TTC549 (cell line): ENCODE data around the gene GARIN5B.
"Not testable (repeated sequence)": the region's sequence is repeated elsewhere in the genome, so short reads cannot be mapped to it uniquely, and the experiment has no call there.

ENCODE experiments used
- FAIRE-seq: peaks from 2 replicates; lab custom pipeline; 2012; peaks lifted over from hg19 to GRCh38; lab: Jason Lieb, UNC

Gene GARIN5B

DNA sequence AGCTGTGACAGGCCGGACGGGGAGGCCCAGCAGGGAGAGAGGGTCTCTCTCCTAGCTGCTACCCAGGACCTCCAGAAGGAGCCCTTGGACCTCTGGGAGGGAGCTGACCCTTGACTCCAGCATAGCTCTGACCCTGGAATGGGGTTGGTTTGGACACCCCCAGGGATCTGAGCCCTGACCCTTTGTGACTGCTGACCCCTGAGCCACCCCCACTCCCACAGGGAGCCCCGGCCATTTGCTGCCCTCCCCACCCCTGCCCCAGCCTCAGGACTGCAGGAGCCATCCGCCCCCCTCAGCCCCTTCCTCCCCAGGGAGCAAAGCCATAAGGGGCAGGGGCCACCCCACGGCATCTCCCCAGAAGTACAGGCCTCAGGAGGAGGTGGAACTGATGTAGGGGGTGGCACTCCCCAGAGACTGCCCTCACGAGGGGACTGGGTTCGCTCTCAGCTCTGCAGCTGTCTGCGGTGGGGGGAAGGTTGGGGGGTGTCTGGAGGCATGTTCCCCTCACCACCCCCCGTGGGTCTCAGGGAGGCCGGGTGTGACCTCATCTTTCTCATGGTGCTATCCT lies 15.5 kb downstream of the GARIN5B start:
- FAIRE-seq, result no peak

DNA sequence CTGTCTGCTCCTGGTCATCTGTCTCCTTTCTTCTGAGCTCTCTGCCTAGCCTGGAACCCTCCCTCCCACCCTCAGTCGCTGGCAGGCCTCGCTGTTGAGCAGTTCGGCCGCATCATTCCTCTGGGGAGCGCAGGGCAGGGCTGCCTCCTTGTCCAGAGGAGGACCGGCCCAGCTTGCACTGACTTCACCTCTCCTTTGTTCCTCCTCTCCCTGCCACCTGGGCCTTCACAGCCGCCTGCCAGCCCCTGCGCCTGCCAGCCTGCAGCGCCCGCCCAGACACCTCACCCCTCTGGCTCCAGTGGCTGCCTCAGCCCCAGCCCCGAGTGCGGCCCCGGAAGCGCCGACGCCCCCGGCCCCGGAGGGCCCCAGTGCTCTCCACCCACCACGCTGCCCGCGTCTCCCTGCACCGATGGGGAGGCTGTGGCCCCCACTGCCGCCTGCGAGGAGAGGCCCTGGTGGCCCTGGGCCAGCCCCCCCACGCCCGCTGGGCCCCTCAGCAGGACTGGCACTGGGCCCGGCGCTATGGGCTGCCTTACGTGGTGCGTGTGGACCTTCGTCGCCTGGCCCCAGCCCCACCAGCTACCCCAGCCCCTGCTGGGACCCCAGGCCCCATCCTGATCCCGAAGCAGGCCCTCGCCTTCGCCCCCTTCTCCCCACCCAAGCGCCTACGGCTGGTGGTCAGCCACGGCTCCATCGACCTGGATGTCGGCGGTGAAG lies 16.2 kb downstream of the GARIN5B start:
- no peak for FAIRE-seq

DNA sequence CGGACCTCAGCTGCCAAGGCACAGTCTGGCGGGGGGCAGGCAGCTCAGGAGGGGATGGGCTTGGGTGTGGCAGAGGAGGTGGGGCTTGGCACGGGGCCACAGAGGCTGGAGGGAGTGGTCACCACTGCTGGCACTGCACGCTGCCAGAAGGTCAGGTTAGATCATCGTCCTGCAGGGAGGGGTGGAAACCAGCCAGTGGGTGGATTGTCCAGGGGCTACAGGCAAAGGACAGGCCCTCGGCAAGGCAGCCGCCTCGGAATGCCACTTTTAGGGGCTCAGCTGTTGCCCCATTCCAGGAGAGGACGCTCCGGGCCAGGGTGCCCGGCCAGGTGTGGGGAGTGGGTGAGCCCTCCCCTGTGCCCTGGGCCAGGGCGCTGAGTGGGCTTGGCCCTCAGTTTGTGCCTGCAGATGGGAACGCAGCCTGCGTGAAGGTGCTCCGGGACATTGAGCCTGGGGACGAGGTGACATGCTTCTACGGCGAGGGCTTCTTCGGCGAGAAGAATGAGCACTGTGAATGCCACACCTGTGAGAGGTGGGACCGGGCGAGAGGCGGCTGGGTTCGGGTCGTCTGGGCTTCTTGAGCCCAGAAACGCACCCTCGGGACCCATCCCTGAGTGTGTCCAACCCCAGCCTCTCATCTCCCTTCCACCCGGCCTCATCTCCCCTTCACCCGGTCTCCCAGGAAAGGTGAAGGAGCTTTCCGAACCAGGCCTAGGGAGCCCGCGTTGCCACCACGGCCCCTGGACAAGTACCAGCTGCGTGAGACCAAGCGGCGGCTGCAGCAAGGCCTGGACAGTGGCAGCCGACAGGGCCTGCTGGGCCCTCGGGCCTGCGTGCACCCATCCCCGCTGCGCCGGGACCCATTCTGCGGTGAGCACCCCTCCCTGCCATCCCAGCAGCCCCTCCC lies 17.0 kb downstream of the GARIN5B start:
- no peak for FAIRE-seq

DNA sequence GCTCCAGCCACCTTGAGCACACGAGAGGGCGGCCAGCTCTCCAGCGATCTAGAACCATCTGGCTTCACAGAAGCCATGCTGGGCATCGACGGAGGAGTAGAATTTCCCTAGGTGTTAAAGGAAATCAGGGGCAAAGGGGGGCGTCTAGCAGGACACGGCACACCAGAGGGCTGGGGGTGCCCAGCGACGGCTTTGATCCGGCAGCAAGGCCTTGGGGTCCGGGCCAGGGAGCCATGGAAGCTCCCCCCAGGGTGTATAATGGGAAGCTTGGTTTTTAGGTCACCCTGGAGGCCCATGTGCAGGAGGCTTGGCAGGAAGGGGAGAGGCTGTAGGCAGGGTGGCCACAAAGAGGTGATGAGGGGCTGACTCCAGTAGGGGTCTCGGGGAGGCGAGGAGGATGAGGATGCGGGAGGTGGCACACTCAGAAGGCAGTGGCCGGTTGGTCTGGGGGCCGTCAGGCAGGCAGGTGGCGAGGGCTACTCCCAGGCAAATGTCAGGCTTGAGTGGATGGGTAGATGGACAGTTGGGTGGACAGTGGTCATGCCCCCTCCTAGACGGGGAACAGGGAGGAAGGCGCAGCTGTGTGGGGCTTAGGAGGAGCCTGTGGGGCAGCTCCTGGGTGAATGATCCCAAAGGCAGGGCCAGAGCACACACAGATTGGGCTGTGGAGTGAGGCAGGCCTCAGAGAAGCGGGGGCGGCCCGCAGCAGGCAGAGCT lies 17.8 kb downstream of the GARIN5B start:
- no peak for FAIRE-seq

DNA sequence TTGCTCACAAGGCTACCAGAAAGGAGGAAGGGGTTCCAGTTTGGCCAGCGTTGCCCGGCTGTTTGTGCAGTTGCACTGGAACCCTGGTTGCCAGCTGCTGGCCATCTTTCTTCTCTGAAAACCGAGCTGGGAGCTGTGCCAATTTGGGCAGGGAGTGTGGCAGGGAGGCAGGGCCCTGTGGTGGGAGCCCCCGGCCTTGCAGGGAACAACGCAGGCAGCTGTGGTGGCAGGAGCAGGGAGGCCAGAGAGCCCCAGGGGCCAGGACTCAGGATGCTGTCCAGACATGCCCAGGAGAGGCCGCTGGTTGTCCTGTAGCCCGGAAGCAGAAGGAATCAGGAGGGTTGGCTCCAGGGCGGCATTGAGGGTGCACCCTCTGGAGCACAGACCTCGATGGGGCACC lies 18.6 kb downstream of the GARIN5B start:
- no peak for FAIRE-seq

DNA sequence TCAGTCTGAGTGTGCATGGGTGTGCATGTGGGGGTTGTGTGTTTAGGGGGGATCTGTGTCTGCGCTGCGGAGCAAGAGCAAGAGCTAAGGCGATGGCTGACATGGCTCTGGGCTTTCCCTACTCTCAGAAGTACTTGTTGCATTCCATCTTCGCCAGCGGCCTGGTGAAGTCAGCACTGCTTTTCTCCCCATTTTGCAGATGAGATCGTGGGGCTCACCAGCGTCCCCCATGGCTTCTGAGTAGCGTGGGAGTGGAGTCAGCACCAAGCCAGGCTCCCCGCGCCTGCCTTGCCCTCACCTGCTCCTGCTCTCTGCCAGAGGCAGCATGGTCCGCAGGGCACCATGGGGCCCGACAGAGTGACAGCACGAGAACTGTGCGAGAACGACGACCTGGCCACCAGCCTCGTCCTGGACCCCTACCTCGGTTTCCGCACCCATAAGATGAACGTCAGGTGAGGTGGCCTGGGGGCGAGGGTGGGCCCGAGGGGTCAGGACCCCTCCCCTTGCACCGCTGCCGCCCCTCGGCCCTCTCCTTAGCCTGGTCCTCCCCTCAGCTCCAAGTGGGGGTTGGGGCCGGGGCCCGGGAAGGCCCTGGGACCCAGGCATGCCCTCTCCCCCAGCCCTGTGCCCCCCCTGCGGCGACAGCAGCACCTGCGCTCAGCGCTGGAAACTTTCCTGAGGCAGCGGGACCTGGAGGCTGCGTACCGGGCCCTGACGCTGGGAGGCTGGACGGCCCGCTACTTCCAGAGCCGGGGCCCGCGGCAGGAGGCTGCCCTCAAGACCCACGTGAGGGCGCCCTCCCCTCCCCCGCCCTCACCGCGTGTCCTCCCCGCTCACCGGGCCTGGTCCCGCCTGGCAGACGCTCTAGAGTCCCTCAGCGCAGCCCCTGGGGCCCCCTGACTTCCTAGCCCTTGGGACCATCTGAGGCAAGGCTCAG lies 21.2 kb downstream of the GARIN5B start:
- FAIRE-seq, result no peak

DNA sequence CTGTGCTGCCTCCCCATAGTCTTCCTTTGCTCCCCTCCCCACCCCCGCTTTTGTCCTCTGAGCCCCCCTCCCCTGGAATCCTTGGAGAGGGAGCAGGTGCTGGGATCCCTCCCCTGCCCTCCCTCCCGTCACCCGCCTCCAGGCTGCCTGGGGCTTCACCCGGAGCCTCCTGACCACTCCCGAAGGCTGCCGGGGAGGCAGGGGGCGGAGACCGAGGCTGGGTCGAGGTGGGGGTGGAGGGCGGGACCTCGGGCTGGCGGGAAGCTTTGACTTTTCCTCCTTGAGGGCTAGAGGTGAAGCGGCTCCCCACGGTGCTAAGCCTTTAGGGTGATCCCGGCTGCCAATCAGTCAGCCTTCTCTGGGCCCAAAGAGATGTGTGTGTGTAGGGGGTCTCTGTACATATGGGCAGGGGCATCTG lies 21.9 kb downstream of the GARIN5B start:
- no peak for FAIRE-seq

DNA sequence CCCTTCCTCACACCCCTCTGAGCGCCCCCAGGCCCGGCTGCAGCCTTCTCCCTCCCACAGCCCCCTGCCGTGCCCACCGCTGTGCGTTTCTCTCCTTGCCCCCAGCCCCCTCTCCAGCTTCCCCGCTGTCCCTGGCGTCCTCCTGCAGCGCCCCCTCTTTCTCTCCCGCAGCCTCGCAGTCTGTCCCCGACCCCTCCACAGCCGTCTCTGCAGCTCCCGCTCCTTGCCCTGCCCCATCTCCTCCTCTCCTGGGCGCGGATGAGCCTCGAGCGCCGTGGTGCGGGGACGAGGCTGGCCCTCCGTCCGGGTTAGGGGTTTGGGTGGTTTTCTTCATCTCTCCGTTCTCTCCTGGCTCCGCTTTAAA lies 22.3 kb downstream of the GARIN5B start:
- no peak for FAIRE-seq

DNA sequence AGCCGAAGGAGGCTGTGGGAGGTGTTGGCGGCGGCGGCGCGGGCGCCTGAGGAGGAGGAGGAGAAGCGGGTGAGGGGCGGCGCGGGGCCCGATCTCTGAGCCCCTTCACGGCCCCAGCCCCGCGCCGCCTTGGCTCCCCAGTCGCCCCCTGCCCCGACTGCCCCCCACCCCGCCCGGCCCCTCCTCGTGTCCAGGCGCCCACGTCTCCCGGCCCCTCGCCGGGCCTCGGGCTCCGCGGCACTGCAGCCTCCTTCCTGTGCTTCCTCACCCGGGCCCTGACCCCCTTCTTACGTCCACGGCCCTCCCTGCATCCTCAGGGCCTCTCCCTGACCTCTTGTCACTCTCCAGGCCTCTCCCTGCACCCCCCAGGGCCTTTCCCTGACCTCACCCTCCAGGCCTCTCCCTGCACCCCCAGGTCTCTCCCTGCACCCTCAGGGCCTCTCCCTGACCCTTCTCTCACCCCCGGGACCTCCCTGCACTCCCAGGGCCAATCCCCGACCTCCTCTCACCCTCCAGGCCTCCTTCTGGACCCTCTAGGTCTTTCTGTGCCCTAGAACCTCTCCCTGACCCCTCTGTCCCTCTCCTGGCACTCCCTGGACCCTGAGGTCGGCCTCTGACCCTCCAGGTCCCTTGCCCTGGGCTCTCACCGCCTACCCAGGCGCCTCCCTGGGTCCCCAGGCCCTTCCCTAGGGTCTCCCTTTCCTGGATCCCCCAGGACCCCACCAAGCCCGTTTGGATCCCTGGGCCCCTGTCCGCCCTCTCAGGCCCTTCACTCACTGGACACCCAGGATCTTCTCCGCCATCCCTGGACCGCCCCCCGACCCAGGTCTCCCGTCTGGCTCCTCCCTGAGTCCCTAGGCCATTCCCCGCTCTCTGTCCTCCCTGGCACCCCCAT lies 22.9 kb downstream of the GARIN5B start:
- FAIRE-seq, result no peak

DNA sequence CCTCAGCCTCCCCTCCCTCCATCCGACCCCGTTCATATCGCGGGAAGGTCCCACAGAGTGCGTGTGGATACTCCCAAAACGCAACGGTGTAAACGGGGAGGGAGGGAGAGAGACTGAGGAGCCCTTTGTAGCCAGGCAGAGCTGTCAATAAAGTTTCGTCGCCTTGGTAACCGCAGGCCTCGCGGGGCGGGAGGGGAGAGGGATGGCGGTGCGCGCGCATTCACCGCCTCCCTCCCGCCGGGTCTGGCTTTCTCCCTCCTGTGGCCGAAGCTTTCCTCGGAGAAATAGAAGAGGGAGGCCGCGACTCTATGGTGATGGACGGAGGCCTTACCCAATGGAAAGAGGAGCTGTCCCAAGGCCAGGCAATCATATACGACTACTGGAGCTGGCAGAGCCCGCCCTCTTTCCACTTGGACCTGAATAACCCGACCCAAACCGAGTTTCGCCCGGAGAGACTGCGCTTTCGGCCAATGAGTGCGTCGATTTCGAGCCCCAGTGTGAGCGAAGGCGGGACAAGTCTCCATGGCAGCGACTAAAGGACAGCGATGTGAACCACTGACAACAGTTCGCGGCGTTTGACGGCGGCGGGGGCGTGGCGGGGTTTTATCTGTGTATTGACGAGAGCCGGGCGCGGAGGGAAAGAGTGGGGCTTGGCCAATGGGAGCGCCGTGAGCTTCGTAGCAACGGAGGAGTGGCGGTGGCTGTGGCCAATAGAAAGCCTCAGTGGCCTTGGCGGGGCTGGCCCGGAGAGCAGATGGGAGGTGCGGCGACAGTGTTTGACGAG lies 23.8 kb downstream of the GARIN5B start, which contains the start of gene KMT5C:
TSS of gene KMT5C (plus strand) at position 772 of the 784 bp plus-strand sequence. CDS start 2,061 bp downstream, outside the sequence.
- FAIRE-seq, result peak; percentile 98

DNA sequence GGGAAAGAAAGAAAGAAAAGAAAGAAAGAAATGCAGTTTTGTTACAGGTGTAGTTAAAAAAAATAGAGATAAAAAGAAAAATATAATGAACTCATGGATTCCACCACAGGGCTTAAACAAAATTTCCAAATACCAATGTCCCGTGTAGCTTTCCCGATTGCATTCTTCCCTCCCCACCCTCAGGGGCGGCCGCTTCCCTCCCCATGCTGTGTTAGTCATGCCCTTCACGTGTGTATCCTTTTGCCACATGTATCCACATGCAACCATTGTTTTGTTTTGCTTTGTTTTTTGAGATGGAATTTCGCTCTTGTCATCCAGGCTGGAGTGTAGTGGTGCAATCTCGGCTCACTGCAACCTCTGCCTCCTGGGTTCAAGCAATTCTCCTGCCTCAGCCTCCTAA lies 27.0 kb downstream of the GARIN5B start:
- FAIRE-seq, result no peak

DNA sequence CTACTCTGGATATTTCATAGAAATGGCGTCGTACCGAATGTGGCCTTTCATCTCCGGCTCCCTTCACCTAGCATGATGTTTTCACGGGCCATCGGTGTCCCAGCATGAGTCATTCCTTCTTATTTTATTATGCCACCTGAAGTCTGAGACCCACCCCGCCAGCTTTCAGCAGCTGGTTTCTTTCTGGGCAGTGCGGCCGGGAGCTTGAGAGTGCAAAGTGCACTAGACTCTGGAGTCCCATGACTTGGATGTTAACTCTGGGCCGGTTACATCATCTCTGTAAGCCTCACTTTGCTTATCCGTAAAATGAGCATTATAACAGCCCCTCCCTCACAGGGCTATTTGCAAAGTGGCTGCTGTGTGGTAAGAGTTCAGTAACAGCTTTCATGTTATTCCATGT lies 29.2 kb downstream of the GARIN5B start:
- FAIRE-seq, result no peak

DNA sequence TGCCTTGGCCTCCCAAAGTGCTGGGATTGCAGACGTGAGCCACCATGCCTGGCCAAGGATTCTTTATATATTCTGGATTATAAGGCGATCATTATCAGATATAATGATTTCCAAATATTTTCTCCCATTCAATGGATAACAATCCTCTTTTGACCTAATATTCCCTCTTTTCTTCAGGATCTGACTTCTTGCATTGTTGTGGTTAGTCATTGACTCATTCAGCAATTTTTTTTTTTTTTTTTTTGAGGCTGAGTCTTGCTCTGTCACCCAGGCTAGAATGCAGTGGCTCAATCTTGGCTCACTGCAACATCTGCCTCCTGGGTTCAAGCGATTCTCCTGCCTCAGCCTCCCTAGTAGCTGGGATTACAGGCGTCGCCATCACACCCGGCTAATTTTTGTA lies 33.3 kb downstream of the GARIN5B start:
- FAIRE-seq, result not testable (repeated sequence)

DNA sequence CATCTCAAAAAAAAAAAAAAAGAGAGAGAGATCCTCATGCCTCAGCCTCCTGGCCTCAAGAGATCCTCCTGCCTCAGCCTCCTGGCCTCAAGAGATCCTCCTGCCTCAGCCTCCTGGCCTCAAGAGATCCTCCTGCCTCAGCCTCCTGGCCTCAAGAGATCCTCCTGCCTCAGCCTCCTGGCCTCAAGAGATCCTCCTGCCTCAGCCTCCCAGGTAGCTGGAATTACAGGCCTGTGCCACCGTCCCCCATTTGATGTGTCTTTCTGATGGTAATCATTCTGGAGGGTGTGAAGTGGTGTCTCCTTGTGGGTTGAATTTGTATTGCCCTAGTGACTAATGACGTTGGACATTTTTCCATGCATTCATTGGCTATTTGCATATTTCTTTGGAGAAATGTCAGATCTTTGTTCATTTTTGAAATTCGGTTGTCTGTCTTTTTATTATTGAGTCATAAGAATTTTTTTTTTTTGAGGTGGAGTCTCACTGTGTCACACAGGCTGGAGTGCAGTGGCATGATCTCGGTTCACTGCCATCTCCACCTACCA lies 34.2 kb downstream of the GARIN5B start:
- not testable (repeated sequence) for FAIRE-seq

DNA sequence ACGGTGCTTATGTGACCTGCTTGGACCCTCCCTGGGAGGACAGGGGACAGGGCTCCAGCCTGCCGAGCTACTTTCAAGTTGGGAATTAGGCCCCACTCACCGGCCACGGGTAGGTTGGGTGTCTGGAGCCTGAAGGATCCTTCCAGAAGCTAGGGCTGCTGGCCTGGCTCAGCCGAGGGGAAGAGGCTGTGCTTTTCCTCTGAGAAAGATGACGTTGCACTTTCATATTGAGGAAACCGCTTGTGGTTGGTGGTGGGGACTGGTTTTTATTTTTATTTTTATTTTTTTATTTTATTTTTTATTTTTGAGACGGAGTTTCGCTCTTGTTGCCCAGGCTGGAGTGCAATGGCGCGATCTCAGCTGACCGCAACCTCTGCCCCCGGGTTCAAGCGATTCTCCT lies 37.9 kb downstream of the GARIN5B start, which contains the start of gene TMEM150B:
TSS of gene TMEM150B (minus strand) at position 170 of the 400 bp plus-strand sequence. CDS start 4,305 bp downstream, outside the sequence.
- FAIRE-seq, result no peak

DNA sequence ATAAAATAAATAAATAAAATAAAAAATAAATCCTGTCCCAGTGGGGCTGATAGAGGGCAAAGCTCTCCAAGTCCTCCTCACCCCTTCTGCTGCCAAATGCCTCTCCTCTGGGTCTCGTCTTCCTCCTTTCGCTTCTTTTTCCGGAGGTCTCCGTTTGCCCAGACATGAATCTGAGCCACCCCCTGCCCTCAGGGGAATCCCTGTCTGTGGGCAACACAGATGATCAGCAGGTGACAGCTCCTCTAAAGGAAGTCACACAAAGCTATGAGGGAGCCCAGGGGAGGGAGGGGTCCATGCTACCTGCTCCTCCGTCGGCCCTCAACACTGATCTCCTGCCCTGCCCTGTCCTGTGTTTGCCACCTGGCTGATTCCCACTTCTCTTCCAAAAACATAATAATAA lies 38.4 kb downstream of the GARIN5B start:
- no peak for FAIRE-seq

DNA sequence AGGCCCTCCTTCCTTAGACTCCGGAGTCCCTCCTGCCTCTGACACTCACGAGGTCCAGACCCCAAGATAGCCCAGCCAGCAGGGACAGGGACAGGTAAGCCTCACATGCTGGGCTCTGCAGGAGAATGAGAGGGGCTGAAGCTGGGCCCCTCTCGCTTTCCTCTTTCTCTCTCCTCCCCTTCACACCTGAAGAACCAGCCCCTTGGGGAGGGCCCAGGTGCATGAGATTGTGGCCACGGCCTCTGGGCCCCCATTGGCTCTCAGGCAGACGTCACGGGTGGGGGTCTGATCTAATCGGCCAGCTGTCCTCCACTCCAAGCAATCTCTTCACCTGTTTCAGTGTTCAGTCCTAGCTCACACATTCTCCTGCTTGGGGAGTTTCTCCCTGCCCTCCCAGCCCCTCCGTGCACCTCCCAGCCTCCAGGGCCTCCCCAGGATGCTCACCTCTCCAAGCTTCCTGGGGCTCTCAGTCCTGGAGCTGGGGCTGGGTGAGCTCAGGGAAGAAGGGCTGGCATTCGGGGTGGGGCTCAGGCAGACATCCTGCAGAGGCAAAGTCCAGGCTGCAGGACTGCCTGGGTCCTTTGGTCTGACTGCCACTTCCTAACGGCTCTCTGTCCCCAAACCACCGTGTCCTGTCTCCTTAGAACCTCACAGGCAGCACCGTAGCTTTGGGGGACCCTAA lies 40.7 kb downstream of the GARIN5B start:
- no peak for FAIRE-seq

DNA sequence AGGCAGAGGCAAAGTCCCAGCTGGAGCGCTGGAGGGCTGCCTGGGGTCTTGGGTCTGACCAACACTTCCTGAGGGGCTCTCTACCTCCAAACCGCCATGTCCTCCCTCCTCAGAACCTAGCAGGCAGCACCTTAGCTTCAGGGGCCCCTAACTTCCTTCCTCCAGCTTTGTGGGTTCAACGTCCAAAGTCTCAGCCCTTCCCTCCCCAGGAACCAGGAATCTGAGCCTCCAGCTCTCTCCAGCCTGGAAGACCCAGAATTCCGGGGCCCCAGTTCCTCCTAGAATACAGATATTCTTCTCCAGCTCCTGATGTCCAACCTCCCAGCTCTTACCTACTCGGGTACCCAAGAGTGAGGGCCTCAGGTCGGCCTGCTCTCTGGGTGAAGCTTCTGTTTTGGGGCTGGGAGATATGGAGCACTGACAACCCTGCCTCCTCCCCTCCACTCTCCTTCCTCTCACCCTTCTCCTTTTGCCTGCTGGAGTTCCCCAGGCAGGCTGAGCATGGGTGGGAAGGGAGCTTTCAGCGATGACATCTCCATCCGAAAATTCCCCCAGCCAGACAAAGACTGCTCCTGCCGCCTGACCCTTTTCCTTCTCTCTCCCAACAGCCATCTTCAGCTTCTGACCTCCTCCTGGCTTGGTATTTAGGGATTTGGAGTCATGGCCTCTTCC lies 41.5 kb downstream of the GARIN5B start:
- no peak for FAIRE-seq
